SW480 (cell line): ENCODE measurements around the gene CDHR2.

Source experiments
- DNase-seq: peaks from one replicate; pipeline ENCODE4 v3.0.0-alpha.2; 2016; ENCODE audit warnings: low spot score

The CDHR2 gene

GRCh38 chr5:176528761-176529115 lies 20.4 kb upstream of the CDHR2 start:
- no peak for DNase-seq

GRCh38 chr5:176529116-176529740 lies 19.9 kb upstream of the CDHR2 start:
- no peak for DNase-seq

- DNase-seq, result no peak
Observed at GRCh38 chr5:176529741-176530141, 19.4 kb upstream of the CDHR2 start.

- no peak for DNase-seq
Observed at GRCh38 chr5:176530393-176530982, 18.7 kb upstream of the CDHR2 start.

- no peak for DNase-seq
Observed at GRCh38 chr5:176530983-176531901, 17.9 kb upstream of the CDHR2 start.

- DNase-seq, result no peak
Observed at GRCh38 chr5:176531902-176532493, 17.1 kb upstream of the CDHR2 start.

- DNase-seq, result no peak
Observed at GRCh38 chr5:176532795-176533194, 16.3 kb upstream of the CDHR2 start.

- DNase-seq, result no peak
Observed at GRCh38 chr5:176533390-176533789, 15.8 kb upstream of the CDHR2 start.

- no peak for DNase-seq
Observed at GRCh38 chr5:176533894-176534611, 15.1 kb upstream of the CDHR2 start.

- no peak for DNase-seq
Observed at GRCh38 chr5:176534640-176535039, 14.5 kb upstream of the CDHR2 start.

- DNase-seq, result no peak
Observed at GRCh38 chr5:176535101-176535663, 14.0 kb upstream of the CDHR2 start.

- no peak for DNase-seq
Observed at GRCh38 chr5:176535664-176536131, 13.4 kb upstream of the CDHR2 start.

GRCh38 chr5:176536132-176536901 lies 12.8 kb upstream of the CDHR2 start:
- DNase-seq, result peak; percentile 83

GRCh38 chr5:176536902-176537553 lies 12.1 kb upstream of the CDHR2 start, which contains the start of gene RNF44:
Gene RNF44 (minus strand): TSS chr5:176537402. CDS start chr5:176532472, 4,930 bp downstream.
- peak; percentile 99 for DNase-seq

- DNase-seq, result peak; percentile 100
Observed at GRCh38 chr5:176537554-176538229, 11.4 kb upstream of the CDHR2 start.

- DNase-seq, result no peak
Observed at GRCh38 chr5:176538230-176538988, 10.7 kb upstream of the CDHR2 start.

GRCh38 chr5:176538989-176539384 lies 10.2 kb upstream of the CDHR2 start:
- no peak for DNase-seq

GRCh38 chr5:176540476-176540899 lies 8.7 kb upstream of the CDHR2 start:
- DNase-seq, result peak; percentile 71

- no peak for DNase-seq
Observed at GRCh38 chr5:176540956-176541337, 8.2 kb upstream of the CDHR2 start.
